ENCODE measurements around the gene LRRC8D.
"Not testable (repeated sequence)": the region's sequence is repeated elsewhere in the genome, so short reads cannot be mapped to it uniquely, and the experiment has no call there.

The LRRC8D gene

GRCh38 chr1:89958851-89959654, 138.2 kb downstream of the LRRC8D start:
- DNase-seq (ENCODE audit: low read depth in 2 of 2): no peak

GRCh38 chr1:89959719-89960118, 138.9 kb downstream of the LRRC8D start:
- DNase-seq (ENCODE audit: low read depth in 2 of 2): no peak

DNA sequence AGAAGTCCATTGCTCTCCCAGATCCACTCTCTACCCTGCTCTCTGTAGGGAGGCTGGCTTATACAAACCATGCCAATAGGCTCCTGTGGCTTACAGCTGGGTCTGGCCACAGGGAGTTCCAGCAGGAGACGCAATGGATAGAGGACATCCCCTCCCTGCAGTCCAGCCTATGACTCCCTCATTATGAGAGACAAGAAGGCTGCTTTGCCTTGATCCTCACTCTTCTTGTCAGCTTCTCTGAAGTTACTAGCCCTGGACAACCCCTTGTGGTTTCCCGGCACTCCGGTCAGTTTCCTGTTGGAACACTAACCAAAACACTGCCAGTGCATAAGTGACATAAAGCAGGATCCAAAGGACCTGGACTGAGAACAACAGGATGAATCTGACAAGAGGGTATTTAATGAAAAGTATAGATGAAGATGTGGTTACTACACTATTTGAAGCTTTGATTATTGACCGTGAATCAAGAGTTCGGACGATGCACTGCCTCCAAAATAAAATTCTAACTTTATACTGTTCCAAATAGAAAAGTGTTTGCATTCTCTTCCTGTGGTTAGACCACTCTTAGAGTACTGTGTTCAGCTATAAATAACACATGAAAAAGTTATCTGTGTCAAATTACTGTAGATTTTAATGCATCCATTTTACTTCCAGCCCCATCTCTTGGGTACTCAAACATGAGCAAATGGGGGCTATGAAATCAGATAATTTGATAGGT, 141.4 kb downstream of the LRRC8D start:
- no peak for DNase-seq (ENCODE audit: low read depth in 2 of 2)

DNA sequence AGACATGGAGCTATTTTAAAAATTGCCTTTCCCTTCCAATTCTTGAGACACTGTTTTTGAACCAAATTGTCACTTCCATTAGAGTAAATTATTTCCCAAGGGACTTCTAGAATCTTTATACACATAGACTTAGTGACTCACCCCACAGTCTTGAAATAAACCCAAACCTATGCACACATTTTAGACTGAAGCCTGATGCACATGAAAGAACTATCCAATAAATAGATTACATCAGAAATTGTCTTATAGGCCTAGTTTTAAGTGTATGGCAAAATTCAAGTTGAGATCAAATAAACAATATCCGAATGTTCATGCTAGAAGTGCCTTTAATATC, 141.9 kb downstream of the LRRC8D start:
- DNase-seq (ENCODE audit: low read depth in 2 of 2): no peak

GRCh38 chr1:89965193-89965768, 144.4 kb downstream of the LRRC8D start:
- DNase-seq (ENCODE audit: low read depth in 2 of 2): no peak

GRCh38 chr1:89966656-89967055, 145.8 kb downstream of the LRRC8D start:
- DNase-seq (ENCODE audit: low read depth in 2 of 2): no peak

DNA sequence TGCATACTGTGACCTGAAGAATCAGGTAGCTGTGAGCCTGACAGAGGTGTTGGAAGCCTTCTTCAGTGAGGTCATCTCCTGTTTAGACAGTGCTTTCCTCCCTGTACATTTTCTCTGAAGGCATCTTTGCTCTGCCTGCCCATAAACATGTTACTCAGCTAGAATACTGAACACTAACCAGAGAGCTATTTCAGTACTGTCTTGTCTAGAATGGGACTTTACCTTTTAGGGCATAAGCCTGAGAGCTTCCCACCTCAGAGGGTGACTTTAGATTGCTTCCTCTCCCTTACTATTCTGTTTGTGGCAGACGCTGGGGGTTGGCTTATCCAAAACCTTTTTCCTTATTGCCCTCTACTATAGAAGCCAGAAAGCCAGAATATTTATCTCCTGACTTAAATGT, 150.8 kb downstream of the LRRC8D start:
- no peak for DNase-seq (ENCODE audit: low read depth in 2 of 2)

DNA sequence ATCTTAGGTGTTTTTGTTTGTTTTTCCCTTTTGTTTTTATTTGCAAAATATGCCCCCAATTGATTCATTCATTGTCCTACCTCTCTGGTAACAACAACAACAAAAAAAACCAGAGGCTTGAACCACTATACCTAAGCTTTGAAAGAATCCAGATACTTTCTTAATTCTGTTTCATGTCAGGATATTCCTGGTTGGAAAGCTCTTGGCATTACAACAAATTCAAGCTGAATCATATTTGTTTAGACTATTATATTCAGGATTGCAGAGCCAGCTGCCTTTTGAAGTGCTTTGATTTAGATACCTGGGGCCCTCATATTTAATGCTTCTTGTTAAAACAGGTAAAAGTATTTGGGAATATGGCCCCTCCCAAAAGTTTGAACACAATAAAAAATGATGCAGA, 151.2 kb downstream of the LRRC8D start:
- DNase-seq (ENCODE audit: low read depth in 2 of 2): no peak

GRCh38 chr1:89973471-89974127, 152.8 kb downstream of the LRRC8D start:
- DNase-seq (ENCODE audit: low read depth in 2 of 2): no peak

GRCh38 chr1:89974256-89974655, 153.4 kb downstream of the LRRC8D start:
- no peak for DNase-seq (ENCODE audit: low read depth in 2 of 2)

GRCh38 chr1:89974696-89975470, 154.1 kb downstream of the LRRC8D start:
- DNase-seq (ENCODE audit: low read depth in 2 of 2): no peak

- no peak for DNase-seq (ENCODE audit: low read depth in 2 of 2)
Observed at GRCh38 chr1:89975540-89976125, 154.8 kb downstream of the LRRC8D start.

DNA sequence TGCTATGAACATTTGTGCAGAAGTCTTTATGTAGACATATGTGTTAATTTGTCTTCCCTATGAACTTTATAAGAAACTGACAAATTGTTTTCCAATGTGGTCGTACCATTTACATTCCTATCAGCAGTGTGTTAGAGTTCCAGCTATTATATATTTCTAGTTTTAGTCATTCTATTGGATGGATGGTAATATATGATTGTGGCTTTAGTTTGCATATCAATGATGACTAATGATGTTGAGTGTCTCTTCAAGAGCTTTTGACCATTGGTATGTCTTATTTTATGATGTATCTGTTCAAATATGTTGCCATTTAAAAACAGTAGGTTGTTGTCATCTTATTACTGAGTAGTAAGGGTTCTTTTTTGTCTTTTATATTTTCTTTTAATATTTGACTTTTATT, 157.9 kb downstream of the LRRC8D start:
- DNase-seq (ENCODE audit: low read depth in 2 of 2): no peak

DNA sequence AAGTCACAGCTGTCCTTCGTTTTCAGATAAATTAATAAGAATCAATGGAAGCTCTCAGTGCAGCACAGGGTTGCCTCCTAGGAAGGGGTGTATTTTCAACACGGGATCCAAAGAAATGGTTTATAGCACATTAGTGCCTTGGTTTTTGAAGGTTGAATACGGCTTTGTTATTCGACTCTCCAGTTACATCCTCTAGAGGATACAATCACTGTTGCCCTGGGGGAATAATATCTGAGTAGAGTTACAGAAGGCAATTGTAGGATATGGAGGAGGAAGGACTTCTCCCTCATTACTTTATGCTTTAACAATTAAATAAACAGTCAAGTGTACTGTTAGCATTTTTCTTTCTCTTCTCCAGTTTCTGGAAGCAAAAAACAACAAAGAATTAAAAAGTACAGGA, 159.8 kb downstream of the LRRC8D start:
- DNase-seq (ENCODE audit: low read depth in 2 of 2): no peak

DNA sequence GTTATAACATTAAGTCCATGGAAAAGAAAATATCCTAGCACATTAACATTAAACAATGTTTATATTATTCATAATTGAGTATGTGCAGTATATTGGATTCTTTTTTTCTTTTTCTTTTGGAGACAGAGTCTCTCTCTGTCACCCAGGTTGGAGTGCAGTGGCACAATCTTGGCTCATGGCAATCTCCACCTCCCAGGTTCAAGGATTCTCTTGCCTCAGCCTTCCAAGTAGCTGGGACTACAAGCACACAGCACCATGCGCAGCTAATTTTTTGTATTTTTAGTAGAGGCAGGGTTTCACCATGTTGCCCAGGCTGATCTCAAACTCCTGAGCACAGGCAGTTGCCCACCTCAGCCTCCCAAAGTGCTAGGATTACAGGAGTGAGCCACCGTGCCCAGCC, 162.0 kb downstream of the LRRC8D start:
- DNase-seq (ENCODE audit: low read depth in 2 of 2): not testable (repeated sequence)

DNA sequence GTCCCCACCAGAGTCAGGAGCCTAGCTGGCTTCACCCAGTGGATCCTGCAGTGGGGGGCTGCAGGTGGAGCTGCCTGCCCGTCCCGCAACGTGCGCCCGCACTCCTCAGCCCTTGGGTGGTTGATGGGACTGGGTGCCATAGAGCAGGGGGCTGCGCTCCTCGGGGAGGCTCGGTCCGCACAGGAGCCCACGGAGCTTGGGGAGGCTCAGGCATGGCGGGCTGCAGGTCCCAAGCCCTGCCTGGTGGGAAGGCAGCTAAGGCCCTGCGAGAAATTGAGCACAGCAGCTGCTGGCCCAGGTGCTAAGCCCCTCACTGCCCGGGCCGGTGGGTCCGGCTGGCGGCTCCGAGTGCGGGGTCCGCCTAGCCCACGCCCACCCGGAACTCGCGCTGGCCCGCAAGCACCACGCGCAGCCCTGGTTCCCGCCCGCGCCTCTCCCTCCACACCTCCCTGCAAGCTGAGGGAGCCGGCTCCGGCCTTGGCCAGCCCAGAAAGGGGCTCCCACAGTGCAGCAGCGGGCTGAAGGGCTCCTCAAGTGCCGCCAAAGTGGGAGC, 163.8 kb downstream of the LRRC8D start:
- not testable (repeated sequence) for DNase-seq (ENCODE audit: low read depth in 2 of 2)

DNA sequence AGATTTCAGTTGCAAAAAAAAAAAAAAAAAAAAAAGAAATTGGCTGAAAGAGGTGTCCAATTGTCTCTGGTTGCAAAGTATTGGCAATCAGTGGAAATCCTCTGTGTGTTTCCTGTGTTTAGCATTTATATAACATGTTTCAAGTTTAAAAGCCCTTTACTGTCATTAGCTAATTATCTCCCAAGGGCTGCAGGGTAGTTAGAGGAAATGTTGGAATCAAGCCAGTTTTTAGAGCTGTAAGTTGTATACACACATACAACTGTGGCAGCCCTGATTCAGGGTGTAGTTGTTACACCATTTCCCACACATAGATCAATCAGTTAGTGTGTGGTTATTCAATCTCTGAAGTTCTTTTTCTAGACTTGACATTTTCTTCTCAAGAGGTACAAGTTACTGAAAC, 165.2 kb downstream of the LRRC8D start:
- no peak for DNase-seq (ENCODE audit: low read depth in 2 of 2)
